ENCODE results near the gene IGFBP7. TPM values are rescaled to one million over a fixed set of nuclear protein-coding genes. Genes with fewer than 3 reads are reported as not detected.

The IGFBP7 gene
- polyA plus RNA-seq, 4 donors = 466 to 679 (median 600) TPM

DNA sequence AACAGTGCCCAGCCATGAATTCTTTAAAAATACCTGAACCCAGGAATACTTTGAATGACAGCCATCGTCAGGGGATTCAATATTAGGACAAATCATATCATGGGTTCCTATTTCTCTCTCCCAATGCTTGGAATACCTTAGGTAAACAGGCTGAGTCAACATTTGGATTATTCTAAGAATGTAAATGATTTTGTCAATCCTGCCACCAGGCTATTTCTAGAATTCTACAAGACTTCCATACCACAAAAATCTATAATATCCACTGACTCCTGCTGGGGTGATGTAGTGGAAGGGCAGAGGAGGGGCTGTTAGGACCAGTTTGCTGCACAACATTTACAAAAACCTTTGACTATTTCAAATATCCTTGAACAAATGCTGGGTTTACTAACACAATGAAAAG lies 65.2 kb downstream of the IGFBP7 start:
- no peak for DNase-seq (ENCODE audit: low read depth in 4 of 4, low spot score in 2 of 4)

DNA sequence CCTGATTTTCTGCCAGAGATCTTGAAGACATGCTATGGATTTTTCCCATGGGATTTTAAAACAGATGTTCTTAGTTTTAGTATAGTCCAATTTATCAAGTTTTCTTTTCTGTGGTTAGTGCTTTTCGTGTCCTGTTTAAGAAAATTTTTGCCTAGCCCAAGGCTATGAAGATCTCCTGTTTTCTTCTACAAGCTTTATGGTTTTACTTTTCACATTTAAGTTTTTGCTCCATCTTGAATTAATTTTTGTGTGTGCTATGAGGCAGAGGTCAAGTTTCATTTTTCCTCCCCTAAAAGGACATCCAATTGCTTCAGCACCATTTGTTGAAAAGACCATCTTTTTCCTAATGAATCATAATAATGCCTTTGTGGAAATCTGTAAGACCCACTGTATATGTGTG lies 65.9 kb downstream of the IGFBP7 start:
- no peak for DNase-seq (ENCODE audit: low read depth in 4 of 4, low spot score in 2 of 4)

GRCh38 chr4:57043347-57044251 lies 66.6 kb downstream of the IGFBP7 start:
- DNase-seq (ENCODE audit: low read depth in 4 of 4, low spot score in 2 of 4) = no peak

- DNase-seq (ENCODE audit: low read depth in 4 of 4, low spot score in 2 of 4) = no peak
Measured at GRCh38 chr4:57042711-57043169, 67.4 kb downstream of the IGFBP7 start.

GRCh38 chr4:57041020-57041419 lies 69.2 kb downstream of the IGFBP7 start:
- no peak for DNase-seq (ENCODE audit: low read depth in 4 of 4, low spot score in 2 of 4)

GRCh38 chr4:57040510-57040909 lies 69.7 kb downstream of the IGFBP7 start:
- DNase-seq (ENCODE audit: low read depth in 4 of 4, low spot score in 2 of 4) = no peak

GRCh38 chr4:57039345-57039744 lies 70.8 kb downstream of the IGFBP7 start:
- DNase-seq (ENCODE audit: low read depth in 4 of 4, low spot score in 2 of 4) = no peak

DNA sequence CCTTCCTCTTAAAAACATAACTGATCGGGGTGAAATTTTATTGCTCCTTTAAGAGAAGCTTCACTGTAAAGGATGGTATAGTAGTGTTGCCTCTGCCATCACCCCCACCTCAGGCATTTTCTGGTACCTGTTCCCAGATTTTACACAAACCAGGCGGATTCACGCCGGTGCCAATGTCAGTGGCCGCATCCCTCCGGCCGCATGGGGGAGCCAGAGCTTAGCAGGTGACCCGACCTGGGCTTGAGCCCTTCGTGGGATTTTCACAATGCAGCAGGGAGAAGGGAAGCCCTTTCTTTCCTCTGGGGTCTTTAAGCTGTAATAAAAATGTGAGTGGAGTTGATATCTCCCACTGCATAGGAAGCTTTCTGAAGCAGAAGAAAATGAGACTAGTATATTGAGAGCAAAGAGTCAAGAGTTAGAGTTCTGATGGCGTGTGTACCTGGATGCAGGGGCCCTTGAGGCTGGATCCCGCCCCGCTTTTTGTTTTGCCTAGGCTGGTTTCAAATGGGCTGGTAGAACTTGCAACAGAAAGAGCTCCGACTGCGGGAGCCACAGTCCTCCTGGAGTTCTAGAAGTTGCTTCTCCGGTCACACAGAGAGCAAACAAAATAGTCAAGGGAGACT lies 72.1 kb downstream of the IGFBP7 start:
- DNase-seq (ENCODE audit: low read depth in 4 of 4, low spot score in 2 of 4) = peak in 1 of 4 donors; percentile 59

- DNase-seq (ENCODE audit: low read depth in 4 of 4, low spot score in 2 of 4) = no peak
Measured at GRCh38 chr4:57034520-57034919, 75.7 kb downstream of the IGFBP7 start.

DNA sequence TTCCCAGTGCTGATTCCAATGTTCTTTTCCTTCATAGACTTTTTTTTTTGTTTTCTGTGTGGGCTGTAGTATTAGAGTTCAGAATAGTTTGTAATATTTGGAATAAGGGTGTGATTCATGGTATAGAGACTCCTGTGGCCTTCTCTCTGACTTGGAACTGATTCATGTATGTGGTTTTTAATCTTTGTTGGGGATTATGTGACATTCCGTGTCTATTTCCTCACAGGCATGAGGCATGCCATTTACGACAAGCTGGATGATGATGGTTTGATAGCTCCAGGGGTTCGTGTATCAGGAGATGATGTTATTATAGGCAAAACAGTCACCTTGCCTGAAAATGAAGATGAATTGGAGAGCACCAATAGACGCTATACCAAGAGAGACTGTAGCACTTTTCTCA lies 87.1 kb downstream of the IGFBP7 start:
- no peak for DNase-seq (ENCODE audit: low read depth in 4 of 4, low spot score in 2 of 4)

GRCh38 chr4:57020467-57021101 lies 89.6 kb downstream of the IGFBP7 start:
- no peak for DNase-seq (ENCODE audit: low read depth in 4 of 4, low spot score in 2 of 4)

DNA sequence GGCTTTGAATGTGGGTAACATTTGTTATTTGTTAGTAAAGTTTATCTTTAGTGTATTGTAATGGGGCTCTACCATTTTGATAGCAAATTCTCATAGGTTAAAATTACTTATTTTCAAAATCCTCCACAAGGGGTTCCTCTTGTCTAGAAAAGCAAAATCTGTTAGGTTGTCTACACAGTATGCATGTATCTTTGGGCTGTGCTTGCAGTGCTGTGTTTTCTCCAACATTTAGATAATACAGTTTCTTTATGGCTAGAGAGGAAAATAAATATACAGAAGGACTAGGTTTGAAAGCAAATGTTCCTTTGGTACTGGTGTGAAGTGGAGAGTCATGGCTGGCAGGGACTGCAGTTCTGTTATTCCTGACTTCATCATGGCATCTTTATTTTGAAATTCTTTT lies 91.2 kb downstream of the IGFBP7 start:
- no peak for DNase-seq (ENCODE audit: low read depth in 4 of 4, low spot score in 2 of 4)

DNA sequence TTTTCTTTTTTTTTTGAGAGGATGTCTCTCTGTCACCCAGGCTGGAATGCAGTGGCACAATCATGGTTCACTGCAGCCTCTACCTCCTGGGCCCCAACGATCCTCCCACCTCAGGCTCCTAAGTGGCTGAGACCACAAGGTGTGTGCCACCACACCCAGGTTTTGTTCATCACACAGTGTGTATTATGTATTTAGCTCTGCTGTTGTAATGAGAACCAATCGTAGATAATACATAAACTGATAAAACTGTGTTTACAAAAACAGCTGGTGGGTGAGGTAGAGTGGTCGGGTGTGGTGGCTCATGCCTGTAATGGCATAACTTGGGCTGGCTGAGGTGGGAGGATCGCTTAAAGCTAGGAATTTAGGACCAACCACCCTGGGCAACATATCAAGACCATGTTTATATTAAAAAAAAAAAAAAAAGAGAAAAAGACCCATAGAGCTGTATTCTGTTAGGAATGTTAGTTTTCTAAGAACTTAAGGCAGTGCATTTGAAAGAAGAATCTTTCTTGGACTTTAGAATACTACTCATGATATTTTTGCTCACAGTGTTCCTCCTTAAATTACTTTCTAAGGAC lies 96.6 kb downstream of the IGFBP7 start:
- no peak for DNase-seq (ENCODE audit: low read depth in 4 of 4, low spot score in 2 of 4)

GRCh38 chr4:56999751-57000150 lies 110.4 kb downstream of the IGFBP7 start:
- DNase-seq (ENCODE audit: low read depth in 4 of 4, low spot score in 2 of 4) = no peak

- DNase-seq (ENCODE audit: low read depth in 4 of 4, low spot score in 2 of 4) = no peak
Measured at GRCh38 chr4:56995525-56995924, 114.7 kb downstream of the IGFBP7 start.

GRCh38 chr4:56990109-56990905 lies 119.9 kb downstream of the IGFBP7 start:
- no peak for DNase-seq (ENCODE audit: low read depth in 4 of 4, low spot score in 2 of 4)

DNA sequence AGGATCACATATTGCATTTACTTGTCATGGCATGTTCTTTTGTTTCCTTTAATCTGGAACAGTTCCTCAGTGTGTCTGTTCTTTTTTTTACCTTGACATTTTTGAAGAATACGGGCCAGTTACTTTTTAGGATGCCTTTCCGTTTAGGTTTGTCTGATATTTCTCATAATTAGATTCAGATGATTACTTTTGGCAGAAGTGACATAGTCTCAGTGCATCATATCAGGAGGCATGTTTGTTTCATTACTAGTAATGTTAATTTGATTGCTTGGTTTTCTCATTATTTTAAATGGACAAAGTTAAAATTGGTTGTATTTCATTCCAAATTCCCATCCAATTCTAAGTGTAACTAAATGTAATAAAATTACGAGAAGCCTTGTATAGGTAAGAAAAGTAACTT lies 123.2 kb downstream of the IGFBP7 start:
- DNase-seq (ENCODE audit: low read depth in 4 of 4, low spot score in 2 of 4) = no peak

GRCh38 chr4:56986192-56986591 lies 124.0 kb downstream of the IGFBP7 start:
- DNase-seq (ENCODE audit: low read depth in 4 of 4, low spot score in 2 of 4) = no peak

DNA sequence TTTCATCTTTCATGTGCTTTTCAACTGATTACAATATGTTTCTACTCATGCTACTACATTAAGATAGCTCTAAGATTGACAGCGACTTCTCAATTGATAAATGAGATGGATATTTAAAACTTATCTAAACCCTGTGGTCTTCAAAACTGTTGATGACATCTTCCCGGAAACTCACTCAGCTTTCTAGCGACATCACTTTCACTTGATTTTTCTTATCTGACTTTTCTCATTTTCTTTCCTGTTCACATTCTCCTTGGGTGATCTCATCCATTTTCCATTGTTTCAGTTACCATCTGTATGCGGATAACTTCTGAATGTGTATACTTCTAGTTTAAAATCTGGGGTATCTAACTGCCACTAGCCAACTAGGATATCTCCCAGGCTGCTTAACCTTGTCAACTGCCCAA lies 128.4 kb downstream of the IGFBP7 start:
- DNase-seq (ENCODE audit: low read depth in 4 of 4, low spot score in 2 of 4) = no peak

Data from left renal cortex interstitium (tissue), 4 donors.